Glomerular endothelial cell (primary cell): ENCODE measurements around the gene UNC5A. TPM values are rescaled to one million over a fixed set of nuclear protein-coding genes. Genes with fewer than 3 reads are reported as not detected.
"Not testable (repeated sequence)": the region's sequence is repeated elsewhere in the genome, so short reads cannot be mapped to it uniquely, and the experiment has no call there.

Experiments
- DNase-seq: peaks from one replicate; pipeline ENCODE4 v3.0.0-alpha.2; 2011; ENCODE audit warnings: low read depth, low spot score; ENCODE audit errors: extremely low read depth
- total RNA-seq: library from RNA; depleted of rRNA; stranded (reverse); fragments of >200 nt; gene quantifications from 2 replicates; pipeline ENCODE4 v1.2.3, GENCODE V29; 2015

The UNC5A gene
- total RNA-seq, 1 donor from 2014 or later = 18.5 TPM

- no peak for DNase-seq
Measured at GRCh38 chr5:176860381-176860780, 50.0 kb downstream of the UNC5A start.

DNA sequence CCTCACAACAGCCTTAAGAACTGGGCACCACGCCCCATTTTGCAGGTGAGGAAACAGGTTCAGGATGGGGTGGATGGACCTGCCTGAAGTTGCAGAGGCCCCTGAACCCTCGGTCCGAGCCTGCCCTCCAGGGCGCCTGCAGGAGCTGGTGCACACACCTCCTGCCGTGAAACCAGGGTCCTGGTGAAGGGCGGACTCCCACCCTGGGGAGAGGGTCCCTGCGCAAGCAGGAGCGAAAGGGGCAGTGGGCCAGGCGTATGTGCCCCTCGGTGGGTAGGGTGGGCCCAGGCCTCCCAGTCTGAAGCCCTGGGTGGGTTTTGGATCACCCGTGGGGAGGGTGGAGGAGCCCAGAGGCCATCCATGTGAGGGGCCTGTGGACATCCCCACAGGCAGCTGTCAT lies 50.9 kb downstream of the UNC5A start:
- no peak for DNase-seq

DNA sequence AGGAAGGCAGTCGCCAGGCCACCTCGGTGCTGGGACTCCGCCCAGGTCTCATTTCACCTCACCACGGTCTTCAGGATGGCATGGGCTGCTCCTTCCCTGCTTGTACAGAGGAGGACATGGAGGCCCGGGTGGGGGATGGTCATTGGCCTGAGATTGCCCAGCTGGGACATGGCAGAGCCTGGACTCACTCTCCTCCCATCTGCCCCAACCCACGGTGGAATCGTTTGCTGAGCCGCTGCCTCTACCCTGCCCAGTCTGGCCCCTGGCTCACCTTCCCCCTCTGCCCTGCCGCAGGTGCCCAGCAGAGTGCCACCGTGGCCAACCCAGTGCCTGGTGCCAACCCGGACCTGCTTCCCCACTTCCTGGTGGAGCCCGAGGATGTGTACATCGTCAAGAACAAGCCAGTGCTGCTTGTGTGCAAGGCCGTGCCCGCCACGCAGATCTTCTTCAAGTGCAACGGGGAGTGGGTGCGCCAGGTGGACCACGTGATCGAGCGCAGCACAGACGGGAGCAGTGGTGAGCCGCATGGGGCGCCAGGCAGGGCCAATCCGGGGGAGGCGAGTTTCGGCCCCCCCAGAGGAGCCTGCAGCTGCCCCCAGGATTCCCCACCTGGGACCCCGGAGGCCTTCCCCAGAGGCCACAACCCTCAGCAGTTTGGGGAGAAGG lies 52.1 kb downstream of the UNC5A start:
- DNase-seq = no peak

- DNase-seq = no peak
Measured at GRCh38 chr5:176863041-176863764, 52.8 kb downstream of the UNC5A start.

- no peak for DNase-seq
Measured at GRCh38 chr5:176863765-176864098, 53.4 kb downstream of the UNC5A start.

GRCh38 chr5:176864755-176865154 lies 54.4 kb downstream of the UNC5A start:
- DNase-seq = no peak

DNA sequence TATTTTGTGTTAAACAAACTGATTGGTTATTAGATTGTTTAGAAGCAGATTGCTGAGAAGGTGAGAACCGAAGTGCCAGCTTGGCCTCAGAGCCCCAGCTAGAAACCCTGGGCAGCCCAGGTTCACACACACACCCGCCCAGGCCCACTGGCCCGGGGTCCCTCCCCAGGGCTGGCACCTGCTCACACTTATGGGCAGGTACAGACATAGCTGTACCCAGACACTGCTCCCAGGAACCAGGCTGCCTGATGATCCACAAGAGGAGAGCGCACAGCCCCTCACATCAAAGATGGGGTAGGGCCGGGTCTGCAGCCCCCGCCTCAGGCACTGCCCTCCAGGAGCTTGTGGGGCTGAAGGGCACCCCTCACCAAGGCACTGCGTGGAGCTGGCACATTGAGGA lies 55.6 kb downstream of the UNC5A start:
- DNase-seq = no peak

GRCh38 chr5:176866707-176867310 lies 56.5 kb downstream of the UNC5A start:
- DNase-seq = no peak

DNA sequence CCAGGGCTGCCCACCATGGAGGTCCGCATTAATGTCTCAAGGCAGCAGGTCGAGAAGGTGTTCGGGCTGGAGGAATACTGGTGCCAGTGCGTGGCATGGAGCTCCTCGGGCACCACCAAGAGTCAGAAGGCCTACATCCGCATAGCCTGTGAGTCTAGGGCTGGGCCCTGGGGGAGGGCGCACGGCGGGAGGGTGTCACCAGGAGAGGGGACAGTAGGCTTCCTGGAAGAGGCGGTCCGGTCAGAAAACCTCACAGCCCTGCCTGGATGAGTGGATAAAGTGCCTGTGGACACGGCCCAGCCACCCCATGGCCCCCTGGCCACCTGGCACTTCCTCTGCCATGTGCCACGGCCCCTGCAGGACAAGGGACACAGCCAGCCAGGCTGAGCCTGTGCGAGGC lies 57.8 kb downstream of the UNC5A start:
- DNase-seq = no peak

DNA sequence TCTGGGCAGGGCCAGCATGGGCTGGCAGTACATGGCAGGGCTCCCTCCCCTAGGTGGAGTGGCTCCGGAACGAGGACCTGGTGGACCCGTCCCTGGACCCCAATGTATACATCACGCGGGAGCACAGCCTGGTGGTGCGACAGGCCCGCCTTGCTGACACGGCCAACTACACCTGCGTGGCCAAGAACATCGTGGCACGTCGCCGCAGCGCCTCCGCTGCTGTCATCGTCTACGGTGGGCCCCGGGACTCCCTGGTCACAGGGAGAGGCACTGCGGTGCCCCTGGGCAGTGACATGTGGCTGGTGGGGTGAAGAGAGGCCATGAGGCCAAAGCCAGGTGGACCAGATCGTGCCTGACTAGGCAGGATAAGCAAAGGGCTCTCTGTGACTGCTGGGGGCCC lies 58.4 kb downstream of the UNC5A start:
- DNase-seq = no peak

DNA sequence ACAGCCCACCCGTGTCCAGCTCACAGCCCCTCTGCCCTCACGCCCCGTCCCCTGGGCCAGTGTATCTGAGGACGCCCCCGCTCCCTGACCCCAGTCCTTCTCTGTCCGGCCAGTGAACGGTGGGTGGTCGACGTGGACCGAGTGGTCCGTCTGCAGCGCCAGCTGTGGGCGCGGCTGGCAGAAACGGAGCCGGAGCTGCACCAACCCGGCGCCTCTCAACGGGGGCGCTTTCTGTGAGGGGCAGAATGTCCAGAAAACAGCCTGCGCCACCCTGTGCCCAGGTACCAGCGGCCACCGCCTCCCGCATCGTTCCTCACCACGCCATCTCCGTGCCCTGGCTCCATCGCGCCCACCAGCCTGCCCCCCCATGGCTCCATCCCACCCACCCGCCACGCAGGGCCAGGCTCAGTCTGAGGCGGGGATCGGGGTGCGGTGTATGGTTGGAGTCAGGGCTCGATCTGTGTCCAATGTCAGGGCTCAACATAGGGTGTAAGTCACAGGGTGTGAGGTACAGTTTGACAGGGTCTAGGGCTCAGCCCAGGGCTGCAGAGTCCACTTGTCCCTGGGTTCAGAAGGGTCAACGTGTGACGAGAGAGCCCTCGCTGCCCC lies 59.2 kb downstream of the UNC5A start:
- DNase-seq = no peak

- peak; percentile 14 for DNase-seq
Measured at GRCh38 chr5:176870110-176870591, 59.8 kb downstream of the UNC5A start.

GRCh38 chr5:176870644-176871043 lies 60.3 kb downstream of the UNC5A start:
- DNase-seq = not testable (repeated sequence)

DNA sequence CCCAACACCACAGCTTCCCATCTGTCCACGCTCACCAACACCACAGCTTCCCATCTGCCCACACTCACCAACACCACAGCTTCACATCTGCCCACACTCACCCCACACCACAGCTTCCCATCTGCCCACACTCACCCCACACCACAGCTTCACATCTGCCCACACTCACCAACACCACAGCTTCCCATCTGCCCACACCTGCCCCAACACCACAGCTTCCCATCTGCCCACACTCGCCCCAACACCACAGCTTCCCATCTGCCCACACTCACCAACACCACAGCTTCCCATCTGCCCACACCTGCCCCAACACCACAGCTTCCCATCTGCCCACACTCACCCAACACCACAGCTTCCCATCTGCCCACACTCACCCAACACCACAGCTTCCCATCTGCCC lies 62.2 kb downstream of the UNC5A start:
- not testable (repeated sequence) for DNase-seq

GRCh38 chr5:176873011-176873410 lies 62.7 kb downstream of the UNC5A start:
- not testable (repeated sequence) for DNase-seq

GRCh38 chr5:176873541-176874172 lies 63.3 kb downstream of the UNC5A start:
- no peak for DNase-seq

DNA sequence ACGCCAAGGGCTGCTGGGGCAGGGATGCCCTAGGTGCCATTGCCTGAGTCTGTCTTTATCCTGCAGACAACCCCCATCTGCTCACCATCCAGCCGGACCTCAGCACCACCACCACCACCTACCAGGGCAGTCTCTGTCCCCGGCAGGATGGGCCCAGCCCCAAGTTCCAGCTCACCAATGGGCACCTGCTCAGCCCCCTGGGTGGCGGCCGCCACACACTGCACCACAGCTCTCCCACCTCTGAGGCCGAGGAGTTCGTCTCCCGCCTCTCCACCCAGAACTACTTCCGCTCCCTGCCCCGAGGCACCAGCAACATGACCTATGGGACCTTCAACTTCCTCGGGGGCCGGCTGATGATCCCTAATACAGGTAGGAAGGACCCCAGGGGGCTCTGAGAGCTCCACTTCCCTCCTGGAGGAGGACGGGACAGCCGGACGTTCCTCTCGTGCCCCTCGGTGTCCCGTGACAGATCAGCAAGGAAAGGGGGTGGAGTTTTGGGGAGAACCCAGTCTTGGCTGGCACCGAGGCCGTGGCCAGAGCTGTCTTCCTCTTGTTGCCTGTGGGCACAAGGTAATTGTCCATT lies 63.9 kb downstream of the UNC5A start:
- no peak for DNase-seq

DNA sequence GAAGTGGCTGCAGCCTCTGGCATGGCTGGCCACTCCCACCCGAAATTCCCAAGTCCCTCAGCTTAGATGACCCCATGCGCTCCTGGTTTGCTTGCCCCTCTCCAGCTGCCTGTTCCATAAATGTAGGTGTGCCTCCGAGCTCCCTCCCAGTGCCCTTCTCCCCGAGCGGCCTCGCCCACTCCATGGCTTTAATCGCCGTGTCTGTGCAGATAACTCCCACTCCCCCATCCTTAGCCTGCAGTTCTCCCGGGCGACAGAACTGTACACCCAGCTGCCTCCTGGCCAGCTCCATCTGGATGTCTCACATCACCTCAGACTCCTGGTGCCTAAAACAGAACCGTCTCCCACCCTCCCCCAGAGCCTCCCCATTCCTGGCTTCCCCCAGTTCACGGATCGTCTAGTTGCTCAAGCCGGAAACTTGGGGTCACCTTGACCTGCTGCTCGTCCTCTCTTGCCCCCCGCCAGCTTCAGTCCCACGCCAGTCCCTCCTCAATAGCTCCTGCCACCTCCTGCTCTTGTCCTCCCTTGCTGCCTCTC lies 64.7 kb downstream of the UNC5A start:
- no peak for DNase-seq

DNA sequence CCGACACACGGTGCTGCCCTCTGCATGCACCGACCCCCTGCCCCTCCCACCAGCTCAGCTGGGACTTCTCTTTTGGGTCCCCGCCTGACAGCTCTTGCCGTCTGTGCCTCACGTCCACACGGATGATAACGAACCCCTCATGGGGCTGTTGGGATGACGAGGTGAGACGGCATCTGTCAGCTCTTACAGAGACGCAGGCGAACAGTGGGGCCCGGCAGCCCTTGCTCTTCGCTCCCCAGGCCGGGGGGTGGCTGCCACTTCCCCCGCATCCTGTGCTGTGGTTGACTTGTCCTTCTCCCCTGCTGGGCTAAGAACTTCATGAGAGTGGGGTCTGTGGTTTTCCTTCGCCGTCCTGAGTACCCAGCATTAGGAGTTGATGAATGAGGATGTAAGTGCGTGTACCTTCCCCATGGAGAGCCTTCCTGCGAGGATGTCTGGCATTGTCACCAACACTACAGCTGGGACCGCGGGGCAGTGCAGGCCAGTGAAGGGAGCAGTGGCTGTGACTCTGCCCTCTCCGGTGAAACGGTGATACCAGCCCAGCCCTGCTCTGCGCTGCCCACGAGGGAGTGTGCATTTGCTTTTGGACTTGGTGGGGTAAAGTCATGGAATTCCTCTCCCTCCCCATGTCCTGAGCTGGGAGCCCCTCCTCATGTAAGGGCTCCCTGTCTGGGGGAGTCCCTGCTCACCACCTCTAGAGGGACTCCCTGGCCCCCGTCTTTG lies 65.6 kb downstream of the UNC5A start:
- no peak for DNase-seq
